ENCODE data around the gene PER1. TPM values are rescaled to one million over a fixed set of nuclear protein-coding genes. Genes with fewer than 3 reads are reported as not detected.

The PER1 gene
- total RNA-seq, 3 donors from 2014 or later = 97.3 to 167 (median 115) TPM

- Histone ChIP-seq H3K4me1 (peaks cover 10 to 13% of the 10 kb centered on the region in 2 donors), H3K27ac (peak overlapping the region; percentile 99 to 100), H3K27me3 (no peaks in the 10 kb centered on the region), H3K4me3 (peak overlapping the region; percentile 86 to 99 (median 90)), H3K9me3 (no peaks in the 10 kb centered on the region), H3K36me3 (peaks cover 4% of the 10 kb centered on the region)
- TF ChIP-seq, protein P1, sequence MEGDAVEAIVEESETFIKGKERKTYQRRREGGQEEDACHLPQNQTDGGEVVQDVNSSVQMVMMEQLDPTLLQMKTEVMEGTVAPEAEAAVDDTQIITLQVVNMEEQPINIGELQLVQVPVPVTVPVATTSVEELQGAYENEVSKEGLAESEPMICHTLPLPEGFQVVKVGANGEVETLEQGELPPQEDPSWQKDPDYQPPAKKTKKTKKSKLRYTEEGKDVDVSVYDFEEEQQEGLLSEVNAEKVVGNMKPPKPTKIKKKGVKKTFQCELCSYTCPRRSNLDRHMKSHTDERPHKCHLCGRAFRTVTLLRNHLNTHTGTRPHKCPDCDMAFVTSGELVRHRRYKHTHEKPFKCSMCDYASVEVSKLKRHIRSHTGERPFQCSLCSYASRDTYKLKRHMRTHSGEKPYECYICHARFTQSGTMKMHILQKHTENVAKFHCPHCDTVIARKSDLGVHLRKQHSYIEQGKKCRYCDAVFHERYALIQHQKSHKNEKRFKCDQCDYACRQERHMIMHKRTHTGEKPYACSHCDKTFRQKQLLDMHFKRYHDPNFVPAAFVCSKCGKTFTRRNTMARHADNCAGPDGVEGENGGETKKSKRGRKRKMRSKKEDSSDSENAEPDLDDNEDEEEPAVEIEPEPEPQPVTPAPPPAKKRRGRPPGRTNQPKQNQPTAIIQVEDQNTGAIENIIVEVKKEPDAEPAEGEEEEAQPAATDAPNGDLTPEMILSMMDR (IDR thresholded peaks at IDR 0.05) = peak in 1 of 3 donors; percentile 15
- TF ChIP-seq POLR2A (IDR thresholded peaks at IDR 0.05) = peak; percentile 34
- TF ChIP-seq POLR2AphosphoS5 (IDR thresholded peaks at IDR 0.05) = peak; percentile 98 to 100 (median 99)
- intact Hi-C loops (cut with DNase I; ENCODE audit: low total_unique reads) = no loop called here
- peak; percentile 100 for DNase-seq (ENCODE audit: low spot score in 2 of 2)
Measured at GRCh38 chr17:8153957-8154607, 1.9 kb upstream of the PER1 start.

DNA sequence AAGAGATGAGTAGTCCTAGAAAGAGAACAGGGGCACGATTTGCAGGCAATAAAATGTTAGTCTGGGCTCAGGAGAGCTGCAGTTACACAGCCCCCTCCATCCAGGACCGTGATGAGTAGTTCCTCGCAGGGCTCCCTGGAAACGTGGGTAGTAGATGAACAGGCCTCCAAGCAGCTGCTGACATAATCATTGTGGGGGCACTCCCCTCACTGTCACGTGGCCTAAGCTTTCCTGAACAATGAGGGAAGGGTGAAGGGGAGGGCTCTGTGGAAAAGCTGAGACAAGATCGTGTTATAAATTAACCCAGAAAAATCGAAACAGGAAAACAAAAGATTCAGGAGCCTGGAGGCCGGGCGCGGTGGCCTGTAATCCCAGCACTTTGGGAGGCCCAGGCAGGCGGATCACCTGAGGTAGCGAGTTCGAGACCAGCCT is 1.3 kb upstream of the PER1 start:
- TF ChIP-seq, protein P1 (IDR thresholded peaks at IDR 0.05) = no peak
- TF ChIP-seq POLR2AphosphoS5 (IDR thresholded peaks at IDR 0.05) = peak; percentile 46 to 75 (median 65)
- Histone ChIP-seq H3K27ac (peak overlapping the region; percentile 99 to 100), H3K36me3 (peaks cover 6% of the 10 kb centered on the region), H3K27me3 (no peaks in the 10 kb centered on the region), H3K4me3 (peak overlapping the region; percentile 86 to 99 (median 90)), H3K4me1 (peaks cover 10 to 13% of the 10 kb centered on the region in 2 donors), H3K9me3 (no peaks in the 10 kb centered on the region)
- peak in 1 of 2 donors; percentile 79 for DNase-seq (ENCODE audit: low spot score in 2 of 2)
- intact Hi-C loops (cut with DNase I; ENCODE audit: low total_unique reads) = no loop called here

DNA sequence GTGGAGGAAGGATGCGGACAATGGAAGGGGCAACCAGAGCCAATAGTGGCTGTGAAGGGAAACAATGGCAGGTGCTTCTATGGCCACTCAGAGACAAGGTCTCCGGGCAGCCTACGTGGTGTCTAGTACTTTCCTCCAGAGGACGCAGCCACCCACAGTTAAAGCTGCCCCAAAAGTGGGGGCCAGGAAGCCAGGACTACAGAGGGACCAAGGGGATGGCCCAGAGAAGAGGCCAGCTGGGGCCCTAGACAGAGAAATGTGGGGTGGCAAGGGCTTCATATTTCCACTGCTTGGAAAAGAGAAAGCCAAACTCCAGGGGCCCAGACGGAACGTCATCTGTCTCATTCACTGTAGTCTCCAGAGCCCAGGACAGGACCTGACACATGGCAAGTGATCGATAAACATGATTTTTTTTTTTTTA is 837 bp upstream of the PER1 start:
- intact Hi-C loops (cut with DNase I; ENCODE audit: low total_unique reads) = no loop called here

DNA sequence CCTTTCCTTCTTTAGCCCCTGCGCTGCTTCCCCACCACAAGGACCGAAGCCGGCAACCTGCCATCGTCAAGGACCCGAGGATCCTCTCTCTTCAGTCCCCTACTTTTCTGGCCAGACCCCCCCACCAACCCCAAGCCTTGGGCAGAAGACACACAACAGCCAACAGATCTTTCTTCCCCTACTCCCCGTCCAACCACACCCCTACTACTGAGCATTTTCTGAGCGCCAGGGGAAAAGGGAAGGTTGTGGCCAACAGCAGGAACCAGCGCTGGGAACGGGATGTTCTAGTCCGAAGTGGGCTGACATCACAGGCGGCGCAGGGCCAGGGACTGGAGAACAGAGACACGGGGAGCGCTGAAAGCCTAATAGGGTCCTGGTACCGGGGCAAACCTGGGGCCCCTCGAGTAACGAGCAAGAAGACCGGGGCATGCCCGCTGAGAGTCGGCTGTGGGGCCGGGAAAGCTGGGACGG is 528 bp downstream of the PER1 start:
- peak; percentile 88 for DNase-seq (ENCODE audit: low spot score in 2 of 2)

More for the DNA sequence above, 837 bp upstream of the PER1 start:
- peak in 1 of 2 donors; percentile 53 for DNase-seq (ENCODE audit: low spot score in 2 of 2)
- H3K27me3 ChIP-seq = no peaks in the 10 kb centered on the region
- peak overlapping the region; percentile 99 to 100 for H3K27ac ChIP-seq
- H3K36me3 ChIP-seq = peaks cover 11% of the 10 kb centered on the region
- TF ChIP-seq, protein P1 (IDR thresholded peaks at IDR 0.05) = no peak
- no peak for TF ChIP-seq POLR2A (IDR thresholded peaks at IDR 0.05)
- no peak for TF ChIP-seq POLR2AphosphoS5 (IDR thresholded peaks at IDR 0.05)
- peaks cover 10 to 13% of the 10 kb centered on the region in 2 donors for H3K4me1 ChIP-seq
- no peaks in the 10 kb centered on the region for H3K9me3 ChIP-seq
- peak overlapping the region; percentile 86 to 99 (median 90) for H3K4me3 ChIP-seq

More for the DNA sequence above, 528 bp downstream of the PER1 start:
- no peaks in the 10 kb centered on the region for H3K27me3 ChIP-seq
- intact Hi-C loops (cut with DNase I; ENCODE audit: low total_unique reads) = no loop called here
- peaks cover 10 to 13% of the 10 kb centered on the region in 2 donors for H3K4me1 ChIP-seq
- peak overlapping the region; percentile 99 to 100 for H3K27ac ChIP-seq
- H3K9me3 ChIP-seq = no peaks in the 10 kb centered on the region
- H3K4me3 ChIP-seq = peak overlapping the region; percentile 86 to 99 (median 90)
- peak in 2 of 3 donors; percentile 69 to 87 for TF ChIP-seq POLR2AphosphoS5 (IDR thresholded peaks at IDR 0.05)
- TF ChIP-seq, protein P1 (IDR thresholded peaks at IDR 0.05) = no peak
- TF ChIP-seq POLR2A (IDR thresholded peaks at IDR 0.05) = peak; percentile 7
- H3K36me3 ChIP-seq = peaks cover 25% of the 10 kb centered on the region
